GM12872 (cell line): ENCODE data around the gene NR2E1.

Source experiments
- CTCF ChIP-seq: IDR thresholded peaks from 3 replicates; pipeline ENCODE4 v1.5.1; 2011; ENCODE audit warnings: low read depth, mild to moderate bottlenecking, low read length, moderate library complexity; ENCODE audit not compliant: insufficient read depth

Gene NR2E1

GRCh38 chr6:108164815-108165706, 761 bp upstream of the NR2E1 start:
- TF ChIP-seq CTCF: no peak

GRCh38 chr6:108166664-108167448, 1.0 kb downstream of the NR2E1 start:
- TF ChIP-seq CTCF: no peak

GRCh38 chr6:108167449-108168089, 1.7 kb downstream of the NR2E1 start:
- no peak for TF ChIP-seq CTCF

DNA sequence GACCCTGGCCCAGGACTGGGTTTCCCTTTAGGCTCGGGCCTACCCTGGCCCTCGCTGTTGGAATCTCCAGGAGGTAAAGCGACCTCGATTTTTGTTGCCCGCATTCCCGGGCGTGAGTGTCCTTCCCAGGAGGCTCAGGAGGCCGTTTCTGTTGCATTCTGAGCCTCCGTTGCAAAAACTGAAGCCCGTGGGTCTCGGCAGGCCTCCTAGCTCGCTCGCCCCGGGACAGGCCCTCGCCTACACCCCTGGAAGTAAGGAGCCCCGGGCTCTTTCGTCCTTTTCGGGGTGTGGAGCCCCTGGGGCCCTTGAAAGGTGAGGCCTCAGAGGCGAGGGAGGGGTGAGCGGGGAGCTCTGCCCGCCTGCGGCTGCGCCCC, 2.3 kb downstream of the NR2E1 start:
- TF ChIP-seq CTCF: no peak

- peak; percentile 38; the same call in 1 of the 3 replicates for TF ChIP-seq CTCF
Observed at GRCh38 chr6:108168501-108169463, 3.0 kb downstream of the NR2E1 start.

DNA sequence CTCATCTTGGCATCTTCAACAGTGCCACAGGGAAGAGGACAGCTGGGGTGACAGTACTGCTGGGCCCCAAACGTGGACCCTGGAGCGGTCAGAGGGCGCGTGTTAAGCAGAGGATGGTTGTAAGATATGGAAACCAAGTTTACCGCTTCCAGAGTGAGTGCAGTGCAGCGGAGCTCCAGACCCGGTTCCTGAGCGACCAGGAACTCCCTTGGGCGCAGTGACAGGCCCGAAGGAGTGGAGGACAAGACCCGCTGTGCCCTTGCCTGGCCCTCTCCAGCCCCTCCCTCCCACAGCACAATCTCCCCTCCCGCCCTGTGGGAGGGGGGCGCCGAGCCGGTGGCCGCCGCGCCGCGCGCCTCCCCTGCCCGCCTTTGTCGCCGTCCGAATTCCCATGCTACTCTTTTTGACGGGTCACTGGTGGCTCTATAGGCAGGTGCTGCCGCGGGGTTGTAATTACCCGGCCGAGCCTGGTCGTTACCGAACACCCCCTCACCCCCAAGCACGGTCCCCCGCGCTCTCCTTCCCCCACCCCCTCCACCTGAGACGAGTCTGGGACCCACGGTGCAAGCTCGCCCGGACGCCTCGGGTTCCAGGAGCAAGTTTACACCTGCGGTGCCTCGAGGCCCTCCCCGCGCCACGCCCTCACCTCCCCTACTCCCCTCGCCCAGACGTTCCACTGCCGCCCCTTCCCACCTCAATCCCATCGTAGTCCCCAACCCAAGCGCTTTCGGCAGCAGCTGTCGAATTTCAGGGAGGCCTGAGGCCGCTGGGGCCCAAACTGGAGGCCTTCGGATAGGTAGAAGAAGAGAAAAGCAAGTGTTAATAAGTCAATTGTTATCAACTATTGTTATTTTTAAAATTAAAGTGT, 3.9 kb downstream of the NR2E1 start:
- TF ChIP-seq CTCF: no peak
